ENCODE data around the gene NUP214. TPM values are rescaled to one million over a fixed set of nuclear protein-coding genes. Genes with fewer than 3 reads are reported as not detected.
A peak's percentile ranks its signal among the peaks of the same experiment; 100 is the strongest.
"Not testable (repeated sequence)": the region's sequence is repeated elsewhere in the genome, so short reads cannot be mapped to it uniquely, and the experiment has no call there.

NUP214 gene
- total RNA-seq, 2 donors from 2014 or later: 105 to 107 TPM

- H3K27me3 Mint-ChIP-seq; DNase-seq; H3K27ac Mint-ChIP-seq; H3K4me3 Mint-ChIP-seq; H3K4me1 Mint-ChIP-seq; ATAC-seq; H3K9me3 ChIP-seq (ENCODE audit: control insufficient read depth, low read length, poor library complexity, severe bottlenecking): not testable (repeated sequence)
- H3K36me3 Mint-ChIP-seq (ENCODE audit: low read depth): peaks cover 12% of the 10 kb centered on the region
Measured at GRCh38 chr9:131211920-131212319, 86.5 kb downstream of the NUP214 start.

DNA sequence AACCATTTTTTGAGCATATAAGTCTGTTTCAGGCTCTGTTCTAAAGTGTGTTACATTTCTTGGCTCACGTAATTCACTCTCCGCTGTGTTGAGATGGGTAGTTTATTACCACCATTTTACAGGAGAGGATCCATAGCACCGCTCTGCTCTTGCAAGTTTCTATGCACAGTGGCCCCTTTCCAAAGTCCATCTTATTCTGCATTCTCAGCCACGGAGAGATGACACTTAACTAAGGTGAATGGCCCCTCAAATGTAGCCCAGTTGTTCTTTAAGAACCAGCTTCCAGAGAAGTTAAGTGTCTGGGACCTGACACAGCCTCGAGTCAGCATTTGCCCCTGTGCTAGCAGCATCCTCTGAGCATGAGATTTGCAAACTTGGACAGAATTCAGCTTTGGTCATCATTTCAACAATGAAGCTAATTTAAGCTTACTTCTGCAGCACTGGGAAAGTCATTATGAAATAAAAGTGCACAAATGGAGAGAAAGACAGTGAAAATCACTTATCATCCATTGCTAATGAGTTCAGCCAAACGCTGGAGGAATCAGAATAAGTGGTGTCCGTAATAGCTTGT is 89.0 kb downstream of the NUP214 start:
- H3K9me3 ChIP-seq (ENCODE audit: control insufficient read depth, low read length, poor library complexity, severe bottlenecking): peaks cover 6% of the 10 kb centered on the region
- peaks cover 7% of the 10 kb centered on the region for H3K36me3 Mint-ChIP-seq (ENCODE audit: low read depth)
- H3K4me1 Mint-ChIP-seq: peaks cover 3% of the 10 kb centered on the region
- H3K27me3 Mint-ChIP-seq: no peaks in the 10 kb centered on the region
- no peak overlapping the region for H3K27ac Mint-ChIP-seq
- ATAC-seq: no peak
- DNase-seq: no peak
- no peak overlapping the region for H3K4me3 Mint-ChIP-seq

- Mint-ChIP-seq H3K36me3 (ENCODE audit: low read depth) (peaks cover 6% of the 10 kb centered on the region), H3K27me3 (no peaks in the 10 kb centered on the region), H3K4me1 (peaks cover 3% of the 10 kb centered on the region), H3K27ac (no peak overlapping the region), H3K4me3 (no peak overlapping the region)
- H3K9me3 ChIP-seq (ENCODE audit: control insufficient read depth, low read length, poor library complexity, severe bottlenecking): peaks cover 6% of the 10 kb centered on the region
- DNase-seq: no peak
- no peak for ATAC-seq
Measured at GRCh38 chr9:131214876-131215275, 89.5 kb downstream of the NUP214 start.

DNA sequence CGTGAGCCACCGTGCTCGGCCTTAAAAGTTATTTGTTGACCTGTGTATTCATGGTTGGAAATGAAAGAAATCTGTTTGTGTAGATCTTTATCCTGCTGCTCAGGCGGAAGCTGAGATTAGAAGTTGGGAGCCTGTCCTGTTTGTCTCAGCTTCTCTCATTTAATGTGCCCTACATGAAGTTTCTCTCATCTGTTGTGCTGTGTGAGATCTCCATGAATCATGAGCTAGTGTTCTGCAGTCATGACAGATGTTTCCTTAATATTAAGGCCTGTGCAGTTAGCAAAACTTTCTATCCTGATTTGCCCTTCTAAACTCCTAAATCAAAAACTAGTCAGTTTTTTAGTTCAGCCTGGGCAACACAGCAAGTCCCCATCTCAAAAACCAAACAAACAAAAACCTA is 91.4 kb downstream of the NUP214 start:
- H3K4me3 Mint-ChIP-seq: no peak overlapping the region
- ATAC-seq (no peak), DNase-seq (no peak)
- no peaks in the 10 kb centered on the region for H3K27me3 Mint-ChIP-seq
- no peaks in the 10 kb centered on the region for H3K9me3 ChIP-seq (ENCODE audit: control insufficient read depth, low read length, poor library complexity, severe bottlenecking)
- H3K4me1 Mint-ChIP-seq: peaks cover 3% of the 10 kb centered on the region
- peaks cover 4% of the 10 kb centered on the region for H3K36me3 Mint-ChIP-seq (ENCODE audit: low read depth)
- H3K27ac Mint-ChIP-seq: no peak overlapping the region

GRCh38 chr9:131217331-131218031 is 92.1 kb downstream of the NUP214 start:
- Mint-ChIP-seq H3K27ac (no peak overlapping the region), H3K27me3 (no peaks in the 10 kb centered on the region), H3K4me1 (peaks cover 3% of the 10 kb centered on the region), H3K36me3 (ENCODE audit: low read depth) (peaks cover 1% of the 10 kb centered on the region), H3K4me3 (no peak overlapping the region)
- DNase-seq (no peak), ATAC-seq (no peak)
- H3K9me3 ChIP-seq (ENCODE audit: control insufficient read depth, low read length, poor library complexity, severe bottlenecking): no peaks in the 10 kb centered on the region

DNA sequence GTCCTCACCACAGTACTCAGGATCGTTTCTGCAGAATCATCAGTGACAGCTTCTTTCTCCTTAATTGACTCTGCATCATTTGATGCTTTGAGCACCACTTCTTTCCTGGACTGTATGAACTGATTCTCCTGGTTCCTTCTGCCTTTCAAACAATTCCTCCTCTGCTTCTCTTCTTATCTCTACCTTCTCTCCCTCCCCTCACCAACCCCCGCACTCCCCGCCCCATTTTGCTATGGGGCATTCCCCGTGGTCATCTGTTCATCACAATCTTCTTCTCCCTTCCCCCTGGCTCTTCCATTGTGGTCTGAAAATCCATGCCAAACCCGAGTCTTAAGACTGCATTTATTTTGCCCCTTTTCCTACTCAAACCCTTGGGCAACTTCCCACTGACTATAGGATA is 93.0 kb downstream of the NUP214 start:
- ATAC-seq: no peak
- Mint-ChIP-seq H3K27me3 (no peaks in the 10 kb centered on the region), H3K27ac (no peak overlapping the region), H3K36me3 (ENCODE audit: low read depth) (peaks cover 3% of the 10 kb centered on the region), H3K4me3 (no peak overlapping the region), H3K4me1 (peaks cover 3% of the 10 kb centered on the region)
- no peak for DNase-seq
- no peaks in the 10 kb centered on the region for H3K9me3 ChIP-seq (ENCODE audit: control insufficient read depth, low read length, poor library complexity, severe bottlenecking)

- DNase-seq: no peak
- no peak overlapping the region for H3K4me3 Mint-ChIP-seq
- no peak overlapping the region for H3K27ac Mint-ChIP-seq
- H3K4me1 Mint-ChIP-seq: peaks cover 3% of the 10 kb centered on the region
- H3K27me3 Mint-ChIP-seq: no peaks in the 10 kb centered on the region
- peaks cover 3% of the 10 kb centered on the region for H3K36me3 Mint-ChIP-seq (ENCODE audit: low read depth)
- no peak for ATAC-seq
- no peaks in the 10 kb centered on the region for H3K9me3 ChIP-seq (ENCODE audit: control insufficient read depth, low read length, poor library complexity, severe bottlenecking)
Measured at GRCh38 chr9:131220485-131220884, 95.1 kb downstream of the NUP214 start.

DNA sequence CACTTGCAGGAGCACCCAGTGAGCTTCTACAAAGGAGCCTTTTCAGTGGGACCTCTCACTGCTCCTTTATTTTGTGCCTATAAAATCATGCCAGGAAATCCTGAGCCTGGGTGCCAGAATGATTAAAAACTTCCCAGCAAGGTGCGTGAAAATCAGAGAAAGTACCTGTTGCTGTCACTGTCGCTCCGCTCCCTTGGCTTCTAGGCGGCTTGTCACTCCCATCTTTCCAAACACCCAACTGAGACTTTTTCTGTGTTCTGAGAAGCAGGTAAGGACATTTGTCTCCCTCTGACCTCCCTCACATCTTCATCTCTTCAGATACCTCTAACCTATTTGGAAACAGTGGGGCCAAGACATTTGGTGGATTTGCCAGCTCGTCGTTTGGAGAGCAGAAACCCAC is 97.1 kb downstream of the NUP214 start:
- H3K4me1 Mint-ChIP-seq: peaks cover 3% of the 10 kb centered on the region
- no peaks in the 10 kb centered on the region for H3K9me3 ChIP-seq (ENCODE audit: control insufficient read depth, low read length, poor library complexity, severe bottlenecking)
- H3K27ac Mint-ChIP-seq: no peak overlapping the region
- no peak for DNase-seq
- ATAC-seq: no peak
- H3K27me3 Mint-ChIP-seq: no peaks in the 10 kb centered on the region
- H3K36me3 Mint-ChIP-seq (ENCODE audit: low read depth): peaks cover 3% of the 10 kb centered on the region
- H3K4me3 Mint-ChIP-seq: no peak overlapping the region

DNA sequence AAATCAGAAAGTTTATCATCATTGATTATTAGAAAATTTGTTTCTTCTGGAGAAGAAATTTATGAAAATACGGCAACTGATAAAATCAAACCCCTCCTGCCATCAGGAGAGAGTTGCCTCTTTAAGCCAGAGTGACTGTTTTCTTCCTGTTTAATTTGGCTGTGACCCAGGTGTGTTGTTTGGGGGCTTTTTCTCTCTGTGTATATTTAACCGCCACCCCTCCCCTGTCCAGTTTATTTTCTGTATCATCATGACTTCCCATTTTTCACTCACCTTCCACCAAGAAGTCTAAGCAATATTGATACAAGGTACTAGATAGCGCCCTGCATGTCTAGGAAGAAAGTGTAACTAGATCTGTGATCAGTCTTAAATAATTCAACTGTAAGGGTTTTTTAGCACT is 100.8 kb downstream of the NUP214 start:
- Mint-ChIP-seq H3K27me3 (no peaks in the 10 kb centered on the region), H3K4me3 (no peak overlapping the region), H3K27ac (peak overlapping the region; percentile 63), H3K4me1 (peaks cover 8% of the 10 kb centered on the region), H3K36me3 (ENCODE audit: low read depth) (peaks cover 3% of the 10 kb centered on the region)
- H3K9me3 ChIP-seq (ENCODE audit: control insufficient read depth, low read length, poor library complexity, severe bottlenecking): no peaks in the 10 kb centered on the region
- DNase-seq: no peak
- ATAC-seq: no peak

- ATAC-seq (peak; percentile 61), DNase-seq (no peak)
- H3K27me3 Mint-ChIP-seq: no peaks in the 10 kb centered on the region
- no peaks in the 10 kb centered on the region for H3K9me3 ChIP-seq (ENCODE audit: control insufficient read depth, low read length, poor library complexity, severe bottlenecking)
- H3K27ac Mint-ChIP-seq: peak overlapping the region; percentile 81
- peaks cover 4% of the 10 kb centered on the region for H3K36me3 Mint-ChIP-seq (ENCODE audit: low read depth)
- peaks cover 10% of the 10 kb centered on the region for H3K4me1 Mint-ChIP-seq
- no peak overlapping the region for H3K4me3 Mint-ChIP-seq
Measured at GRCh38 chr9:131227112-131227958, 101.9 kb downstream of the NUP214 start.

DNA sequence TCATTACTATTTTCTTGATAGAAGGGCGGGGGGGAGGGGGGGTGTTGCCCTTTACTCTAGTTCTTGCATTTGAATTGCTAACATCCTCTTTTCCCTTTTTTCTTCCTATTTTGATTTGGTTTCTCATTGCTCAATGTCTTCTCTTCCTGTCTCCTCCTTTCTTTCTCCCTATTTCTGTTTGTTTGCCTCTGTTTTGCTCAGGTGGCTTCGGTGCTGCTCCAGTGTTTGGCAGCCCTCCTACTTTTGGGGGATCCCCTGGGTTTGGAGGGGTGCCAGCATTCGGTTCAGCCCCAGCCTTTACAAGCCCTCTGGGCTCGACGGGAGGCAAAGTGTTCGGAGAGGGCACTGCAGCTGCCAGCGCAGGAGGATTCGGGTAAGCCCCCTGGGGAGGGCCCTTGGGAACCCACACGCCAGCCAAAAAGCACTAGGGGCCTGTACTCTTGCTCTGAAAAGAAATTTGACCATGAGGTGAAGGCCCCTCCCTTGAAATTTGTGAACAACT is 102.6 kb downstream of the NUP214 start:
- H3K27ac Mint-ChIP-seq: peak overlapping the region; percentile 81

GRCh38 chr9:131228988-131229387 is 103.6 kb downstream of the NUP214 start:
- no peak for ATAC-seq
- Mint-ChIP-seq H3K27me3 (no peaks in the 10 kb centered on the region), H3K27ac (no peak overlapping the region), H3K4me1 (peaks cover 20% of the 10 kb centered on the region), H3K36me3 (ENCODE audit: low read depth) (peaks cover 2% of the 10 kb centered on the region), H3K4me3 (no peak overlapping the region)
- no peak for DNase-seq
- H3K9me3 ChIP-seq (ENCODE audit: control insufficient read depth, low read length, poor library complexity, severe bottlenecking): no peaks in the 10 kb centered on the region

More for the DNA sequence above, 102.6 kb downstream of the NUP214 start:
- no peak for DNase-seq
- Mint-ChIP-seq H3K4me3 (no peak overlapping the region), H3K27me3 (no peaks in the 10 kb centered on the region), H3K4me1 (peaks cover 12% of the 10 kb centered on the region), H3K36me3 (ENCODE audit: low read depth) (peaks cover 2% of the 10 kb centered on the region)
- no peak for ATAC-seq
- H3K9me3 ChIP-seq (ENCODE audit: control insufficient read depth, low read length, poor library complexity, severe bottlenecking): no peaks in the 10 kb centered on the region

GRCh38 chr9:131233556-131233955 is 108.2 kb downstream of the NUP214 start:
- ATAC-seq (peak; percentile 72), DNase-seq (no peak)
- H3K27ac Mint-ChIP-seq: peak overlapping the region; percentile 96
- peaks cover 34% of the 10 kb centered on the region for H3K4me1 Mint-ChIP-seq
- H3K36me3 Mint-ChIP-seq (ENCODE audit: low read depth): peaks cover 2% of the 10 kb centered on the region
- no peaks in the 10 kb centered on the region for H3K9me3 ChIP-seq (ENCODE audit: control insufficient read depth, low read length, poor library complexity, severe bottlenecking)
- peak overlapping the region; percentile 78 for H3K4me3 Mint-ChIP-seq
- no peaks in the 10 kb centered on the region for H3K27me3 Mint-ChIP-seq

Data from T-helper 17 cell (primary cell).